Measurements from ENCODE around the gene TULP1. TPM values are rescaled to one million over a fixed set of nuclear protein-coding genes. Genes with fewer than 3 reads are reported as not detected.

The TULP1 gene
- total and polyA plus RNA-seq, 2 of the 13 experiments (the other 11 are each of a cell fraction or from before 2014, with no cell fraction given): not detected

GRCh38 chr6:35452183-35453090 lies 60.3 kb downstream of the TULP1 start, which contains the start of gene FANCE (continued):
- TF ChIP-seq ZBTB26 (CRISPR knock-in tag; IDR thresholded peaks at IDR 0.05; ENCODE audit: borderline replicate concordance) (no peak), MTA1 (CRISPR knock-in tag; IDR thresholded peaks at IDR 0.05; ENCODE audit: borderline replicate concordance) (no peak), GLI4 (CRISPR knock-in tag; IDR thresholded peaks at IDR 0.05; ENCODE audit: borderline replicate concordance) (peak; percentile 78; the same call in 1 of the 2 replicates), ELF3 (CRISPR knock-in tag; IDR thresholded peaks at IDR 0.05) (peak; percentile 63), ZIK1 (CRISPR knock-in tag; IDR thresholded peaks at IDR 0.05; ENCODE audit: borderline replicate concordance, low read depth) (peak; percentile 87; the same call in 1 of the 2 replicates), ZNF780A (CRISPR knock-in tag; IDR thresholded peaks at IDR 0.05) (no peak), FLYWCH1 (CRISPR knock-in tag; IDR thresholded peaks at IDR 0.05) (no peak), CEBPG (CRISPR knock-in tag; IDR thresholded peaks at IDR 0.05) (peak; percentile 51), SRF (IDR thresholded peaks at IDR 0.05; ENCODE audit: low read depth, low read length) (no peak), NRL (CRISPR knock-in tag; IDR thresholded peaks at IDR 0.05; ENCODE audit: borderline replicate concordance) (peak; percentile 91; the same call in 1 of the 2 replicates), NR1H2 (CRISPR knock-in tag; IDR thresholded peaks at IDR 0.05; ENCODE audit: borderline replicate concordance, low read depth) (no peak), CENPX (CRISPR knock-in tag; IDR thresholded peaks at IDR 0.05) (no peak), GTF2F1 (IDR thresholded peaks at IDR 0.05; ENCODE audit: low read length) (no peak), GLMP (CRISPR knock-in tag; IDR thresholded peaks at IDR 0.05; ENCODE audit: borderline replicate concordance) (no peak), ISX (CRISPR knock-in tag; conservative IDR thresholded peaks at IDR 0.05) (no peak)
- TF ChIP-seq, protein P1, sequence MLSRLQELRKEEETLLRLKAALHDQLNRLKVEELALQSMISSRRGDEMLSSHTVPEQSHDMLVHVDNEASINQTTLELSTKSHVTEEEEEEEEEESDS (CRISPR knock-in tag; IDR thresholded peaks at IDR 0.05; ENCODE audit: borderline replicate concordance): peak; percentile 73; the same call in 1 of the 2 replicates
- TF ChIP-seq, protein P2, sequence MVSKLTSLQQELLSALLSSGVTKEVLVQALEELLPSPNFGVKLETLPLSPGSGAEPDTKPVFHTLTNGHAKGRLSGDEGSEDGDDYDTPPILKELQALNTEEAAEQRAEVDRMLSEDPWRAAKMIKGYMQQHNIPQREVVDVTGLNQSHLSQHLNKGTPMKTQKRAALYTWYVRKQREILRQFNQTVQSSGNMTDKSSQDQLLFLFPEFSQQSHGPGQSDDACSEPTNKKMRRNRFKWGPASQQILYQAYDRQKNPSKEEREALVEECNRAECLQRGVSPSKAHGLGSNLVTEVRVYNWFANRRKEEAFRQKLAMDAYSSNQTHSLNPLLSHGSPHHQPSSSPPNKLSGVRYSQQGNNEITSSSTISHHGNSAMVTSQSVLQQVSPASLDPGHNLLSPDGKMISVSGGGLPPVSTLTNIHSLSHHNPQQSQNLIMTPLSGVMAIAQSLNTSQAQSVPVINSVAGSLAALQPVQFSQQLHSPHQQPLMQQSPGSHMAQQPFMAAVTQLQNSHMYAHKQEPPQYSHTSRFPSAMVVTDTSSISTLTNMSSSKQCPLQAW (CRISPR knock-in tag; IDR thresholded peaks at IDR 0.05): peak; percentile 89
- TF ChIP-seq, protein P3, sequence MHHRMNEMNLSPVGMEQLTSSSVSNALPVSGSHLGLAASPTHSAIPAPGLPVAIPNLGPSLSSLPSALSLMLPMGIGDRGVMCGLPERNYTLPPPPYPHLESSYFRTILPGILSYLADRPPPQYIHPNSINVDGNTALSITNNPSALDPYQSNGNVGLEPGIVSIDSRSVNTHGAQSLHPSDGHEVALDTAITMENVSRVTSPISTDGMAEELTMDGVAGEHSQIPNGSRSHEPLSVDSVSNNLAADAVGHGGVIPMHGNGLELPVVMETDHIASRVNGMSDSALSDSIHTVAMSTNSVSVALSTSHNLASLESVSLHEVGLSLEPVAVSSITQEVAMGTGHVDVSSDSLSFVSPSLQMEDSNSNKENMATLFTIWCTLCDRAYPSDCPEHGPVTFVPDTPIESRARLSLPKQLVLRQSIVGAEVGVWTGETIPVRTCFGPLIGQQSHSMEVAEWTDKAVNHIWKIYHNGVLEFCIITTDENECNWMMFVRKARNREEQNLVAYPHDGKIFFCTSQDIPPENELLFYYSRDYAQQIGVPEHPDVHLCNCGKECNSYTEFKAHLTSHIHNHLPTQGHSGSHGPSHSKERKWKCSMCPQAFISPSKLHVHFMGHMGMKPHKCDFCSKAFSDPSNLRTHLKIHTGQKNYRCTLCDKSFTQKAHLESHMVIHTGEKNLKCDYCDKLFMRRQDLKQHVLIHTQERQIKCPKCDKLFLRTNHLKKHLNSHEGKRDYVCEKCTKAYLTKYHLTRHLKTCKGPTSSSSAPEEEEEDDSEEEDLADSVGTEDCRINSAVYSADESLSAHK (CRISPR knock-in tag; IDR thresholded peaks at IDR 0.05; ENCODE audit: borderline replicate concordance): peak; percentile 80; the same call in 1 of the 2 replicates
- TF ChIP-seq, protein P4, sequence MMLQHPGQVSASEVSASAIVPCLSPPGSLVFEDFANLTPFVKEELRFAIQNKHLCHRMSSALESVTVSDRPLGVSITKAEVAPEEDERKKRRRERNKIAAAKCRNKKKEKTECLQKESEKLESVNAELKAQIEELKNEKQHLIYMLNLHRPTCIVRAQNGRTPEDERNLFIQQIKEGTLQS (CRISPR knock-in tag; IDR thresholded peaks at IDR 0.05): no peak
